MCF 10A (cell line): Measurements from ENCODE around the gene C17orf67. TPM values are rescaled to one million over a fixed set of nuclear protein-coding genes. Genes with fewer than 3 reads are reported as not detected.

Experiments
- BruUV-seq: library from RNA; stranded (reverse); fragments of 400-500 nt; replicated peaks from 2 replicates; lab custom pipeline; 2021; lab: Mats Ljungman, UMichigan
- CTCF ChIA-PET: fragments of 300-600 bp; sonication (Branson Sonifier 250); formaldehyde crosslinking; extraction: SDS; loops from one replicate; lab custom pipeline; 2021; ENCODE audit warnings: antibody characterized with exemption, inconsistent platforms; lab: Yijun Ruan, JAX
- POLR2A ChIA-PET: fragments of 300-600, 350-650 bp; sonication (Branson Sonifier 250); formaldehyde crosslinking; extraction: SDS; loops from one replicate; lab custom pipeline; 2020; ENCODE audit warnings: antibody characterized with exemption, inconsistent platforms; lab: Yijun Ruan, JAX
- DNase-seq: peaks from one replicate; pipeline ENCODE4 v3.0.0-alpha.2; 2018; ENCODE audit not compliant: unreplicated experiment
- H3K27ac Mint-ChIP-seq: one replicate; pipeline ENCODE4 v1.8.0; 2022; ENCODE audit warnings: mild to moderate bottlenecking, low read depth, mixed read lengths; ENCODE audit not compliant: unreplicated experiment
- H3K27me3 Mint-ChIP-seq: one replicate; pipeline ENCODE4 v1.8.0; 2022; ENCODE audit warnings: mixed read lengths; ENCODE audit not compliant: insufficient read depth, unreplicated experiment
- H3K36me3 Mint-ChIP-seq: one replicate; pipeline ENCODE4 v1.8.0; 2022; ENCODE audit warnings: mild to moderate bottlenecking, moderate library complexity, mixed read lengths; ENCODE audit not compliant: insufficient read depth, unreplicated experiment
- H3K4me1 Mint-ChIP-seq: one replicate; pipeline ENCODE4 v1.8.0; 2022; ENCODE audit warnings: mixed read lengths; ENCODE audit not compliant: insufficient read depth, unreplicated experiment
- H3K4me3 Mint-ChIP-seq: one replicate; pipeline ENCODE4 v1.8.0; 2022; ENCODE audit warnings: mild to moderate bottlenecking, moderate library complexity, mixed read lengths; ENCODE audit not compliant: unreplicated experiment
- H3K9me3 Mint-ChIP-seq: one replicate; pipeline ENCODE4 v1.8.0; 2022; ENCODE audit warnings: mixed read lengths; ENCODE audit not compliant: unreplicated experiment
- intact Hi-C: fragments of 100-400 bp; cut with micrococcal nuclease; formaldehyde crosslinking; loops from 2 replicates; pipeline ENCODE4 v1.14.1; 2022
- total RNA-seq: library from RNA; stranded (reverse); gene quantifications from 2 replicates; pipeline ENCODE4 v1.2.3, GENCODE V29; 2022
- TF ChIP-seq, protein P1 (sequence below): fragments of 200-600 bp; IDR thresholded peaks from one replicate; pipeline ENCODE4 v1.8.0; 2022; ENCODE audit warnings: antibody characterized with exemption, mild to moderate bottlenecking; ENCODE audit not compliant: unreplicated experiment

C17orf67 gene
- total RNA-seq, 1 experiment from 2014 or later, result 3.3 TPM

DNA sequence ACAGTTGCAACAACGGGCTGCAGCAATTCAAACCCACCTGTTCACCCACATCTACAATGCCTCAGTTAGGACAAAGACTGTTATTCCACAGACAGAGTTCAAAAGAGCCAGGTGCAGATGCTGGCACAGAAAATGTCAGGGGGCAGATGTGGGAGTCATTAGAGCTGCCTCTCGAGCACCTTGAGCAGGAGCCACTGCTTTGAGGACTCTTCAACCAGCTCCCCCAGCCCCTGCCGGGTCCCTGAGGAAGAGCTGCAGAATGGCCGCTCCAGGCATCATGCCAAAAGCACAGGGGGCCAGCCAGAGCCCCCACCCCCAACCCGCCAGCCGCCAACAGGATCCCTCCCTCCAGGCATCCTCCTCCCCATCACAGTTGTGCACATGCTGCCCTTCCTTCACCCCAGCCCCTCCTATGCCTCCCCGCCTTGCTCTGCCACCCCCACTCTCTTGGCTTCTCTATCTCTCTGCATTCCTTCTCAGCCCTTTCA lies 20.8 kb downstream of the C17orf67 start:
- no peak overlapping the region for H3K27ac Mint-ChIP-seq
- H3K36me3 Mint-ChIP-seq, result peaks cover 4% of the 10 kb centered on the region
- no peaks in the 10 kb centered on the region for H3K4me1 Mint-ChIP-seq
- H3K4me3 Mint-ChIP-seq, result no peak overlapping the region
- intact Hi-C loops, result no loop called here
- no peak for DNase-seq
- H3K9me3 Mint-ChIP-seq, result no peaks in the 10 kb centered on the region
- H3K27me3 Mint-ChIP-seq, result no peaks in the 10 kb centered on the region
- TF ChIP-seq, protein P1, sequence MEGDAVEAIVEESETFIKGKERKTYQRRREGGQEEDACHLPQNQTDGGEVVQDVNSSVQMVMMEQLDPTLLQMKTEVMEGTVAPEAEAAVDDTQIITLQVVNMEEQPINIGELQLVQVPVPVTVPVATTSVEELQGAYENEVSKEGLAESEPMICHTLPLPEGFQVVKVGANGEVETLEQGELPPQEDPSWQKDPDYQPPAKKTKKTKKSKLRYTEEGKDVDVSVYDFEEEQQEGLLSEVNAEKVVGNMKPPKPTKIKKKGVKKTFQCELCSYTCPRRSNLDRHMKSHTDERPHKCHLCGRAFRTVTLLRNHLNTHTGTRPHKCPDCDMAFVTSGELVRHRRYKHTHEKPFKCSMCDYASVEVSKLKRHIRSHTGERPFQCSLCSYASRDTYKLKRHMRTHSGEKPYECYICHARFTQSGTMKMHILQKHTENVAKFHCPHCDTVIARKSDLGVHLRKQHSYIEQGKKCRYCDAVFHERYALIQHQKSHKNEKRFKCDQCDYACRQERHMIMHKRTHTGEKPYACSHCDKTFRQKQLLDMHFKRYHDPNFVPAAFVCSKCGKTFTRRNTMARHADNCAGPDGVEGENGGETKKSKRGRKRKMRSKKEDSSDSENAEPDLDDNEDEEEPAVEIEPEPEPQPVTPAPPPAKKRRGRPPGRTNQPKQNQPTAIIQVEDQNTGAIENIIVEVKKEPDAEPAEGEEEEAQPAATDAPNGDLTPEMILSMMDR, result no peak
- ChIA-PET POLR2A (no interaction called here), CTCF (no interaction called here)
- no TSS peak for BruUV-seq

DNA sequence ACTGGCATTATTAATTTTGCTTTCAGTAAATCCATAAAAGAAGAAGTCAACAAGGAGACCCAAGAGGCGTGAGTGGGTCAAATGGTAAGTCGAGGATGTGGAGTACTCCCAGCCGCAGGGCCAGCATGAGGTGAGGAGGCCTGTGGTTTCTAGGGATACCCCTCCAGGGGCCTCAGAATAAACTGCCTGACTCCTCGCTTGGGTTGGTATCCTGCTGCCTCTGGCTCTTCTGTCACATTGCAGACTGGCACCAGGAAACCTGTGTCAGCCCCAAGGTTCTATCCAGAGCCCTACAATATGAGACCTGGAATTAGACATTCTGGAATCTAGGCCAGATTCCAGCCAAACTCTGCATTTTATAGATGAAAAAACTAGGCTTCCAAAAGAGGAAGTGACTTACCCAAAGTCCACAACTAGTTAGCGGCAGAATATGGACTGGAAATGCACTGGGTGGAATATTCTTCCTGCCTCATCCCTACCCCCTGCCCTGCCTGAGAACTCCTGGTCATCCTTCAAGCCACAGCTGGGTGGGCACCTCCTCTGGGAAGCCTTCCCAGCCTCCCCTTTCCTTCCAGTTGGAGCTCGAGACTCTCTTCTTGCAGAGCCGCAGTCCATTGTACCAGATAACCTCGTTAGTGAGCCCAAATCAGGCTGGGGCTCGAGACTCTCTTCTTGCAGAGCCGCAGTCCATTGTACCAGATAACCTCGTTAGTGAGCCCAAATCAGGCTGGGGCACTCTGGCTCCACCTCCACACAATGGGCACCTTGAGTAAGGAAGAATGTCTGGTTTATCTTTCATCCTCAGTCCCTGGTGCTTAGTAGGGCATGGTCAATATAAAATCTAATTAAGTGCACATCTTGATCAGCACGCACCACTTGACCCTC lies 22.6 kb downstream of the C17orf67 start:
- no peak overlapping the region for H3K4me3 Mint-ChIP-seq
- no peak for DNase-seq
- CTCF ChIA-PET, result interaction anchor here (0.9 kb wide), 1 partner anchor 9 kb away, joined by 3 read pairs; no protein-coding TSS in a partner anchor
- no peaks in the 10 kb centered on the region for H3K27me3 Mint-ChIP-seq
- BruUV-seq, result no TSS peak
- peaks cover 7% of the 10 kb centered on the region for H3K4me1 Mint-ChIP-seq
- H3K36me3 Mint-ChIP-seq, result peaks cover 10% of the 10 kb centered on the region
- intact Hi-C loops, result no loop called here
- no peaks in the 10 kb centered on the region for H3K9me3 Mint-ChIP-seq
- POLR2A ChIA-PET, result no interaction called here
- no peak overlapping the region for H3K27ac Mint-ChIP-seq
- TF ChIP-seq, protein P1, result no peak

DNA sequence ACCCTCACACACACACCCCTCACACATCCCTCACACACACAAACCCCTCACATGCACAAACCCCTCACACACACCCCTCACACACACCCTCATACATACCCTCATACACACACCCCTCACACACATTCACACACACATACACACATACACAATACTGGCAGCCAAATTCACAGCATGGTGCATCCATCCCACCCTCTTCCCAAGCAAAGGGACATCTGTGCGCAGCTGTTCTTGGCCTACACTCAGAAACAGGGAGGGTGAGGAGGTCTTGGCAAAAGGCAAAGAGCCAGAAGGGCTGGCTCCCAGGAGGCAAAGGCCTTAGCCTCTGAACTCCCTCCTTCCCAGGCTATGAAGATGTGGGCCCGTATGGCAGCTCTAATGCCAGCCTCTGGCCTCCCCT lies 23.4 kb downstream of the C17orf67 start:
- intact Hi-C loops, result no loop called here
- DNase-seq, result no peak
- ChIA-PET CTCF (no interaction called here), POLR2A (no interaction called here)
- Mint-ChIP-seq H3K4me3 (no peak overlapping the region), H3K36me3 (peaks cover 10% of the 10 kb centered on the region), H3K27me3 (no peaks in the 10 kb centered on the region), H3K4me1 (peaks cover 7% of the 10 kb centered on the region), H3K9me3 (no peaks in the 10 kb centered on the region), H3K27ac (no peak overlapping the region)
- BruUV-seq, result no TSS peak
- TF ChIP-seq, protein P1, result no peak

DNA sequence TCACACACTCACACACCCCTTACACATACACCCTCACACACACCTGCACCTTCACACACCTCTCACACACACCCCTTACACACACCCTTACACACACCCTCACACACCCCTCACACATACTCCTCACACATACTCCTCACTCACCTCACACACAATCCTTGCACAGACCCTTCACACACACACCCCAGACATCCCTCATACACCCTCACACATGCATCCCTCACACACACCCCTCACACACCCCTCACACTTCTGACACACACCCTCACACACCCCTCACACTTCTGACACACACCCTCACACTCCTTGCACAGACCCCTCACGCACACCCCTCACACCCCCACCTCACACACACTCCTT lies 23.9 kb downstream of the C17orf67 start:
- intact Hi-C loops, result no loop called here
- TF ChIP-seq, protein P1, result no peak
- H3K9me3 Mint-ChIP-seq, result no peaks in the 10 kb centered on the region
- BruUV-seq, result no TSS peak
- H3K27ac Mint-ChIP-seq, result no peak overlapping the region
- H3K27me3 Mint-ChIP-seq, result no peaks in the 10 kb centered on the region
- POLR2A ChIA-PET, result no interaction called here
- peaks cover 10% of the 10 kb centered on the region for H3K36me3 Mint-ChIP-seq
- H3K4me3 Mint-ChIP-seq, result no peak overlapping the region
- CTCF ChIA-PET, result no interaction called here
- H3K4me1 Mint-ChIP-seq, result peaks cover 12% of the 10 kb centered on the region
- no peak for DNase-seq
